T47D (cell line): ENCODE measurements around the gene HEG1.

ENCODE experiments used
- DNase-seq, 2 experiments: peaks; one replicate each; pipeline versions ENCODE4 v3.0.0 to v3.0.0-alpha.2; 2011 to 2012; ENCODE audit warnings: low read depth in 1 of 2, low spot score in 1 of 2
- JUND ChIP-seq: IDR thresholded peaks from 2 replicates; pipeline ENCODE4 v1.6.1; 2012; ENCODE audit warnings: low read depth
- in situ Hi-C: cut with HindIII; loops from 2 replicates; pipeline ENCODE4 v1.10.0; 2016; ENCODE audit warnings: low sequenced_read_pairs, low pct_unique_long_range_greater_than_20kb

The HEG1 gene

DNA sequence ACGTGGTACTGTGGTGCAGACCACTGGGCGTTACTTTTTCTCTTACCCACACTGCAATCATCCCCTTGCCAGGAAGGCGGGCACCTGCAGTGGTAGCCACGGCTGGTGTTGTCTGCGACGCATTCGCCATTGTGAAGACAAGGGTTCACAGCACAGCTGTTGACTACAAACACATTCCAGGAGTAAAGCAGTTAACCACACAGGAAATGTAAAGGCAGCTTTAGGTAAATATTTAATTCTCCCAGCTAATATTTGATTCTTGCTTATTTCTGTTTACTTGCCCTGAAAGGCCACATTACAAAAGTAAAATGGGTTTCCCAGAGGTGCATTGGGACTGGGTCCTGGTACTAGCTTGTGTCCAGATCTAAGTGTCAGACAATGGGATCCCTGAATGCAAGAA lies 45.4 kb downstream of the HEG1 start:
- in situ Hi-C loops = no loop called here
- DNase-seq = peak; percentile 23 to 55
- TF ChIP-seq JUND = no peak

DNA sequence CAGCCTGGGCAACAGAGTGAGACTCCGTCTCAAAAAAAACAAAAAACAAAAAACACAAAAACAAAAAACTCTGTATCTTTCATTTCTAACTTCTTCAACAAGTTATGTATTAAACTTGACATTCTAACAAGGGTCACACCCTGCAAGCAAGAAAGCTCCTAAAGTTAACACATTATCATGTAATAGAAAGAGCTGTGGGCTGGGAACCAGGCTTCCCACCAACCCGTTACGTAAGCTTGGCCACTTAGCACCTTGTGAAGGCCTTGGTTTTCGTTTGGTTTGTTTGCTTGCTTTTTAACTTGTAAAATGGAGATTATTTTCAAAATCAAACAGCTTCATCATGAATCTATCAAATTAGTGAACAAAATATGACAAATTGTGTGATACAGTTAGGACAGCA lies 47.0 kb downstream of the HEG1 start:
- DNase-seq = no peak
- in situ Hi-C loops = no loop called here
- TF ChIP-seq JUND = no peak

DNA sequence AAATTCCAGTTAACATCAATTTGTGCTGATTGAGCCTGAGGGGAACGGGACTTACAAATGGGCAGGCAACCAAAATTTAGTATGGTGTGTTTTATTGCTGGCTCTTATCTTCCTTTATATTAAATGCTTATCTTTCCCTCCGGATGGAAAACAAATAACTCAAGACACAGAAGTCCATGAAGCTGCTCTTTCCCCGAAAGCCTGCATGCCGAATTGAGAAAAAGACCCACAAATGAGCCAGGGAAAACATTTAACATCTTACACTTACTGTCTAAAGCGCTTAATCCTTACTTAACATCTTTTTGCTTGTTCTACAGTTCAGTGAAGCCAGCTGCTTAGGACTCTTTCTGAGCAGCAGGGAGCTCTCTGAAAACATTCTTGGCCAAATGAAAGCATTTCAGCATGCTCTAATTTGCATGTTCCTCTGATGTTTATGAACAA lies 49.5 kb downstream of the HEG1 start:
- no peak for DNase-seq
- TF ChIP-seq JUND = no peak
- in situ Hi-C loops = no loop called here

DNA sequence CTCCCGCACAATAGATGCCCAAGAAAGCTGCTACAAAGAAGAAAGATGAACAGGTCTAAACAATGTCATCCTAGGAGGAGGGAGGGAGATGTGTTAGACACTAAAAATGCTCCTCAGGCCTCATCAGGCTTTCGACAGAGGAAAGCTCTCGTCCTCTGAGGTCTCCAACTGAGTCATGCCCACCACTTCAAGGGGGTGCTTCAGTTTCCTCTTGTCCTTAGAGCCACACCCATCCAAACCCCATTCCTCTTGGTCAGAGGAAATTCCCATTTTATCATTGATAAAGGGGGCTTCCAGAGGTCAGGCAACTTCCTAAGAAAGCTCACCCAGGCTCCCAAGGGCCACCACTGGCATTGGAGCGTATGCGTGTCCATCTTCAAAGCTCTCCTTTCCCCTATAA lies 50.1 kb downstream of the HEG1 start:
- no peak for TF ChIP-seq JUND
- DNase-seq = no peak
- in situ Hi-C loops = no loop called here

DNA sequence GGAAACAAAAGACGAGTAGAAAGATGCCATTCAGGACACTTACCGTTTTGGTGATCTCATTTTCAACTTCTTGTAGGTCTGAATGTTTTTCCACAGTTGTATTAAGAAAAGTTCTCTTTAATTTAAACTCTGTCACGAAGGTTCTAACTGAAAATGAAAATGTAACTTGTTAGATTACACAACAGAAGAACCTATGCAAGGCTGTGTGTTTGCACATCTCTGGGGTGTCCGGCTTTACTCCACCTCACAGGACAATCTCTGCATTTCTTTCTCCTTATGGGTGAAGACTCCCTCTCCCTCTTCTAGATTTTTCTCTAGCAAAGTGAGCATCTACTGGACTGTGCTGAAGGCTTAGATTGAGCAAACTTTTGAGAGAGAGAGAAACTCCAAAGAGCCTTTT lies 50.6 kb downstream of the HEG1 start:
- TF ChIP-seq JUND = no peak
- in situ Hi-C loops = no loop called here
- DNase-seq = no peak

DNA sequence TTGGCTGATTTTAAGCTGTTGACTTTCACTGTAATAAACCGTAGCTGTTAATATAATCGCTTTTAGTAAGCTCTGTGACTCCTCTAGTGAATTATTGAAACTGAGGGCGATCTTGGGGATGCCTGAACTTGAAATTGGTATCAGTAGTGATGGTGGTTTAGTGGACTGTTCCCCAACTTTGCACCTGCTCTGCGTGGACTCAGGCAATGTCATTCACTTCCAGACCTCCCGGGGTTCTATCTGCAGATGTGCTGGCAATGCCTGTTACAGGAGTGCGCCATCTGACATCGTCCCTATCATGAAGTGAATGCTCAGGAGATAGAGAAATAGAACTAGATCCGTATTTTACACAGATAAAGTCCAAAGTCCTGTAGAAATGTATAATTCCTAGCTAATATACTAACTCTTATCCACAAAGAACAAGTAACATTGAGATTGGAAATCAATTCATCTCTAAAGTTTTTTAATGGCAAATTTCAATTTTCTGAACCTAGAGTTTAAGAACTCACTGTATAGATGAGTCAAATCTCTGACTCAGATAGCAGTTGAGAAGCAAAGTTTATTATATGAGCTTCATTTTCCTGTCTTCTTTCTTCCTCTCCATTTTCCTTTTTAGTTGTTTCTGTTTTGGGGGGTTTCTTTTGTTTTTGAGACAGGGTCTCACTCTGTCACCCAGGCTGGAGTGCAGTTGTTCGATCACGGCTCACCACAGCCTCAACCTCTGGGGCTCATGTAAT lies 51.8 kb downstream of the HEG1 start:
- no peak for TF ChIP-seq JUND
- no peak for DNase-seq
- in situ Hi-C loops = no loop called here

DNA sequence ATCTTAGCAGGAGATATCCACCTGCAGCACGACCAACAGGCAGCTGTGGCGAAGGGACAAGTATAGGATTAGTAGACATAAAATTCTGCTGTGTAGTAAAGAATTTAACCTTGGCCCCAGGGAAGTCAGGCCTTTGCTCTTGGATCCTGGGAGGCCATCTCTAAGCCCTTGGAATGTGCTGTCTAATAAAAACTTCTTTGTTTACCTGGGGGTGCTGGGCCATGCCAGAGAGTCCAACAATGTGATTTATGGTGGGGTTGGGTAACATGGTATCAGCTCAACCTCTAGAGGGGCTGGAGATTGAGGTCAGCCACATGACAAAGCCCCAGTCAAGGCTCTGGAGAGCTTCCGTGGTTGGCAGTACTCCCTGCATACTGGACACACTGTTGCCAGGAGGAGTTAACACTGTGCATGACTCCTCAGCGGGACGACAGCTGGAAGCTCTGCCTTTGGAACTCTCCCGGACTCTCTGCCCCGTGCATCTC lies 52.4 kb downstream of the HEG1 start:
- no peak for DNase-seq
- TF ChIP-seq JUND = no peak
- in situ Hi-C loops = no loop called here

DNA sequence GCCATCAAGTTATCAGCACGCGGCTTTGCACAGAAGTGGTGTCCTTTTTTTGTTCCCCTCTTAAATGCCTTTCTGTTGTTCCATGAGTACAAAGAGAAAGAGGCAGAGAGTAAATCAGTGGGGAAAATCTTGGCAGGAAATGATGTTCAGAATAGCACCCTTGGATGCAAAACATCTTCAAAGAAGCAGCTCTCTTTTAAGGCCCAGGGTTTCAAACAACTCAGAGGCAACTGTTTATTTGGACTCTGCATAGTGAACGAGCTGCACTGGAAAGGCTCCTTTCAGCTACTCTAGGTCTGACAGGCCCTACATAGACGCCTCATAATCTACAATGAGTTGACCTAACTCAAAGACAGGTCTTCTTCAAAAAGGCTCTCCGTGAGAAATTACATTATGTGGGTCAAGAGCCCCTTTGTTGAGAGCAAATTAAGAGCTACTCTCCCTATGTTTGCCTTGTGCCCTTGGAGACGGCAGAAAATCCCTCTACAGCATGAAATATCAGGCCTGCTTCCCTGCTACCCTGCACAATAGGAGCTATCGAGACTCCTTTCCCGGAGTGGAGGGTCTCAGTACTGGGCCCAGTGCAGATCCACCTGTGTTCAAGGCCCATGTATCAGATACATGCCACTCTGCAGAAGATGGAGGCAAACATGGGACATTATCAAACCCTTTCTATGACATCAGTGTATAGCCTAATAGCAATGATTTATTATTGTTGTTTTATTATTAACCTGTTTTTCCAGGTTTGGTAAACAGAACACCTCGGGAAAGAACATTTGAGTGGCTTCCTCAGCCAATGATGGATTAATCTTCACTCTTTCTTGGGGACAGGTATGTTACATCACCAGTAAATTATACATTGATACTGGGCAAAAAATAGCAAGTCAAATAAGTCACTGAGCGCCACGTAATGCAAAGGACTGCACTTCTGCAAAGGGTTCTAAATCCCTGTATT lies 53.1 kb downstream of the HEG1 start:
- in situ Hi-C loops = no loop called here
- DNase-seq = no peak
- TF ChIP-seq JUND = no peak

DNA sequence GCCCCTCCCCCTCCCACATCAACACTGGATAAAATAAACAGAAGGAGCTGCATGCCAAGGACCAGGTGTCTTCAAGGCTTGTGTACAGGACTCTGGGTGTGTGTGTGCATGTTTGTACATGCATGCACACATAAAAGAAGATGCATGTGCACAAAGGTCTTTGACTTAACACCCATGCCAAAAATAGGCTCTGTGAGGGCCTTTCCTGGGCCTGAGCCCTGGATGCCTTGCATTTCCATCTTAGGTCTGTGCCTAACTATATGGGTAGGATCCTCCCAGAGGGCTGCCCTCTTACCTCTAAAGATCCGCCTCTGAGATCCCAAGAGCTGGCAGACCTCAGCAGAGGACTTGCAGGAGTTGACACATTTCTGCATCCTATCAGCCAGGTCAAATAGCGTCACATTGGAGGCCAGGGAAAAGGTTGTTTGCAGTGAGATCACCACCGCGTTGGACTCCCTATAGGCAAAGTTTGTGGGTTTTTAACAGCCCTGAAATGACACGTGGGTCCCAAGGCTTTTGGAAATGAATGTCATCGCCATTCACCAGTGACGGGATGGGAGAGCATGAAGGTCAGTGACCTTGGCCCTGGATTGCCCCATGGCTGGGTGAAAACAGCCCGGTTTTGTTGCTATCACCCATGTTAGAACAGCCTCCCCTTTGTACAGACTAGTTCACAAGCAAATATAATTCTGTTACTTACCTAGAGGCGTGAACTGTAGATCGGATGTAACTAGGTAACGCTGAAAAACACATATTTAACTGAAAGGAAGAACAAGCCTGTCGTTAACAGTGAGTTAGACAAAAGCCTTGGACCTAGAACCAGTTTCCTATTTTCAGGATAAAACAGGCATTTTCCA lies 54.0 kb downstream of the HEG1 start:
- no peak for TF ChIP-seq JUND
- DNase-seq = no peak
- in situ Hi-C loops = no loop called here

DNA sequence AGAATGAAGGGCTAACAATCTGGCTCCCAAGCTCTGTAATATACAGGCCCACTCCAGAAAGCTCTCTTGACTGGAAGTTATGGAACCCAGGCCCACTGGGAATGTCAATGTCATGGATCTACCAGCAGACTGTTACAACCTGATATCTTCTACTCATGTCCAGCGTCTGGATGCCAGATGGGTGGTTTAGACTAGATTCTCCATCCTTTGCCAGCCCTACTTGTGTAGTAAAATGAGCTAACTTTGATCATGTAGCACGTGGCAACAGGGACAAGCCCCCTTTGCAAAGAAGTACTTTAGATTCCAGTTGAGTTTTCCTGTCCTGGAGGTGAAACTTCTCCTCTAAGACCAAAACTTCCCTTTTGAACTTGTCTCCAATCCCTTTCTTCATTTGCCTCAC lies 55.1 kb downstream of the HEG1 start:
- no peak for TF ChIP-seq JUND
- in situ Hi-C loops = no loop called here

DNA sequence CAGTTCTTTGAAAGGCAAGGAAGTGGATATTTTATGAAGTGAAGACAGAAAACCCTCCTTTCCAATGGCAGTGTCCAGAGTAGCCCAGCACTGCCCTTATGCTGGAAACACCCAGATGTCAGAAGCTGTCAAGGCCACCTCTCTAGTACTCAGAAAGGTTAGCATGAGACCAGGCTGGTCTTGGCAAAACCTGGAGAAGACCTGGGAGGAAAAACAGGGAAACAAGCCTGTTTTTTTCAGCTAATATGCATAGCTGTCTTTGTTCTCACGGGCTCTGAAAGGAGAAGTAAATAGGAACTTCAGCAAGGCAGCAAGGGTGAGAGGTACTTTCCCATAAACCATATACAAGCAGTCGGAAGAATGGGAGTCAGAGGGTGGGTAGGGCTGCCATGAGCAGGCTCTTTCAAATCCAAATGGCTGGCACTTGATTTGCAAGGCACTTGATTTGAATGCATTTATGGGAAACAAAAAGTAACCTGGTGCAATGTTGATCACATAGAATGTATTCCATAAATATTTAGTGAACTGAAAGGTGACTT lies 55.8 kb downstream of the HEG1 start:
- TF ChIP-seq JUND = no peak
- in situ Hi-C loops = no loop called here
- DNase-seq = no peak

More for the DNA sequence above, 55.1 kb downstream of the HEG1 start:
- DNase-seq = no peak

DNA sequence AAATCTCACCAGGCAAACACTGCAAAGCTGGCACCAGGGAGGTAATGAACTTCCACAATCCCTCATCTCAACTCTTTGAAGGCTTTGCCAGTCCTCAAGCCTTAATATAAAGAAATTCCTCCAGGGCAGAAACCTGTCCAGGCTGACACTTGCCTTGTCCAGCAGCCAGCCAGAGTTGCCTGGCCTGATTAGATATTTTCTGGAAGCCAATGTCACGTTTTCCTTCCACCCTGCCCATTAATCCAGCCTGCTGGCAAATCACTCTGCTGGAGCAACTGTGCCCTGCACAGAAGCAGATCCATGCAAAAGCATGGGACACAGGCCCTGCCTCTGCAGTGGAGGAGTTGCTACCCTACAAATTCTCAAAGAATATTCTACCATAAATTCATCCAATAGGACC lies 56.5 kb downstream of the HEG1 start:
- no peak for DNase-seq
- in situ Hi-C loops = no loop called here
- no peak for TF ChIP-seq JUND
